K562 (cell line): ENCODE results near the gene RAB5B. TPM values are rescaled to one million over a fixed set of nuclear protein-coding genes. Genes with fewer than 3 reads are reported as not detected.

Experiments
- EP400 ChIP-seq: fragments of 450-650 bp; IDR thresholded peaks from 2 replicates; pipeline ENCODE4 v1.6.1; 2017; ENCODE audit warnings: antibody characterized with exemption, mild to moderate bottlenecking, moderate library complexity
- HDAC1 ChIP-seq, 2 experiments: fragments of 450-650 bp; IDR thresholded peaks; 2 replicates each; pipeline ENCODE4 v1.6.1; 2016 to 2017; ENCODE audit warnings: inconsistent platforms in 1 of 2, mild to moderate bottlenecking in 1 of 2, moderate library complexity in 1 of 2
- HDAC8 ChIP-seq: fragments of 450-650 bp; IDR thresholded peaks from 2 replicates; pipeline ENCODE4 v1.6.1; 2016; ENCODE audit warnings: mild to moderate bottlenecking, missing genetic modification characterization, moderate library complexity, missing compliant biosample characterization
- NEUROD1 ChIP-seq: fragments of 150-350 bp; IDR thresholded peaks from 2 replicates; pipeline ENCODE4 v1.6.1; 2014; ENCODE audit warnings: borderline replicate concordance, low read length, low read depth; ENCODE audit not compliant: partially characterized antibody
- POLR2AphosphoS5 ChIP-seq: IDR thresholded peaks from 2 replicates; pipeline ENCODE4 v1.6.1; 2011; ENCODE audit warnings: mild to moderate bottlenecking, low read depth, low read length, moderate library complexity; ENCODE audit not compliant: control insufficient read depth, insufficient read depth
- SREBF2 ChIP-seq: sonication (generic); formaldehyde crosslinking; IDR thresholded peaks from 2 replicates; pipeline ENCODE4 v1.4.0; 2020; ENCODE audit warnings: mild to moderate bottlenecking, missing genetic modification reagents
- TEAD1 ChIP-seq, 2 experiments: fragments of 450-650 bp in 1 of 2; sonication (generic) in 1 of 2; formaldehyde crosslinking; IDR thresholded peaks; 2 replicates each; pipeline versions ENCODE4 v1.4.0 to v1.8.0; 2020 to 2022; ENCODE audit warnings: mild to moderate bottlenecking in 2 of 2, missing genetic modification reagents in 1 of 2
- ZNF384 ChIP-seq: IDR thresholded peaks from 2 replicates; pipeline ENCODE4 v1.6.1; 2012; ENCODE audit warnings: low read depth, low read length, improper control_type of control experiment
- polyA plus RNA-seq, 8 experiments: library from polyadenylated mRNA; depleted of rRNA in 4 of 8; stranded (reverse) in 5 of 8; unstranded in 3 of 8; fragments of >200 nt; fragmentation: Nextera tagmentation in 2 of 8; fragmentation: Illumina TruSeq in 1 of 8; extraction: Ambion mirVana in 2 of 8; extraction: Trizol in 1 of 8; gene quantifications; 2 replicates each; pipeline versions ENCODE4 v1.2.1 to v1.2.3, GENCODE V29; 2011 to 2014; ENCODE audit warnings: inconsistent platforms in 1 of 8, missing spikeins in 1 of 8
- total RNA-seq, 7 experiments: library from RNA; depleted of rRNA in 6 of 7; stranded (reverse); fragments of >200 nt in 6 of 7; fragmentation: Illumina TruSeq in 2 of 7; extraction: Trizol in 2 of 7; gene quantifications; 2 replicates each; pipeline versions ENCODE4 v1.2.1 to v1.2.3, GENCODE V29; 2011 to 2021; ENCODE audit warnings: low replicate concordance in 1 of 7
- TF ChIP-seq, protein P1 (sequence below): fragments of 450-650 bp; IDR thresholded peaks from one replicate; pipeline ENCODE4 v1.6.1; 2018; ENCODE audit warnings: mild to moderate bottlenecking, moderate library complexity; ENCODE audit not compliant: partially characterized antibody
- TF ChIP-seq, protein P2 (sequence below), 2 experiments: fragments of 450-650 bp; formaldehyde crosslinking in 1 of 2; IDR thresholded peaks; 2 replicates each; pipeline versions ENCODE4 v1.4.0 to v1.6.1; 2014 to 2020; ENCODE audit warnings: mild to moderate bottlenecking in 2 of 2, borderline replicate concordance in 1 of 2, low read depth in 1 of 2
- TF ChIP-seq, protein P3 (sequence below): fragments of 250-450 bp; sonication (Bioruptor Pico); IDR thresholded peaks from 2 replicates; pipeline ENCODE4 v1.9.0; 2021; ENCODE audit warnings: mild to moderate bottlenecking, inconsistent platforms
- TF ChIP-seq, protein P4 (sequence below): fragments of 450-650 bp; formaldehyde crosslinking; IDR thresholded peaks from 2 replicates; pipeline ENCODE4 v1.4.0; 2020; ENCODE audit warnings: mild to moderate bottlenecking, moderate library complexity

RAB5B gene
- total and polyA plus RNA-seq, 9 of the 15 experiments (the other 6 are each of a cell fraction or from before 2014, with no cell fraction given): 6.8 to 73.8 (median 25.2) TPM

DNA sequence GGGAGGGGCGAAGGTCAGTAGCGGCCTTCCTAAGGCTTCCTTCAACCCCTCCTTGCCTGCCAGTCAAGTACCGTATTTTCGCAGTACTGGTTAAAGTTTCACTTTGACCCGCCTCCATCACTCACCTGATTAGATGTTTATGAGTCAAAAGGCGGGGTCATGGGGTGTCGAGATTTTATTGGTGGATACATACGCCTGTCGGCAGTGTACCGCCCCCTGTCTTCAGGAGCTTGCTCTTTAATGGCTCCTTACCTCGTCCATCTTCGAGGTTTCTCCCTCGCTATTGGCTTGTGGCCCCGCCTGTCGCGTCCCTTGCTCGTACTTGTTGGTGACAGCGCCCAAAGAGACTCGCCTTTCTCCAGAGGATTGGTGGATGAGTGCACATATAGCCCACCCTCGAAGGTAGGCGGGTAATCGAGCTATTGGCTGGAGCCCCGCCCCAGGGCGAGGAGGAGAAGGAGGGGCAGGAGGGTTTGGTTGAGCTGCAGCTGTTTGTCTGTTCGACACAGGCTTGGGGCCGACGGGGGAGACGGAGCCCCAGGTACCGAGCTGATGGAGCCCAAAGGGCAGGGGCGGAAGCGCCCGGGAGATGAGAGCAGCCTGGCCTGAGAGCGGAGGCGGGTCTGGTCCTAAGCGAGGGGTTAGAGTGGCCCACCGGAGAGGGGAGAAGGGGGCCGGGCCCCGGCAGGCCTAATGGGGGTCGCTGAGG lies at the start of gene RAB5B (continued):
- TF ChIP-seq NEUROD1: peak; percentile 100
- no peak for TF ChIP-seq SREBF2 (CRISPR knock-in tag)
- peak in 1 of 2 experiments; percentile 93; a peak in 2 of 4 replicates for TF ChIP-seq HDAC1 (IDR thresholded peaks at IDR 0.05)
- TF ChIP-seq EP400: peak; percentile 63
- TF ChIP-seq, protein P1, sequence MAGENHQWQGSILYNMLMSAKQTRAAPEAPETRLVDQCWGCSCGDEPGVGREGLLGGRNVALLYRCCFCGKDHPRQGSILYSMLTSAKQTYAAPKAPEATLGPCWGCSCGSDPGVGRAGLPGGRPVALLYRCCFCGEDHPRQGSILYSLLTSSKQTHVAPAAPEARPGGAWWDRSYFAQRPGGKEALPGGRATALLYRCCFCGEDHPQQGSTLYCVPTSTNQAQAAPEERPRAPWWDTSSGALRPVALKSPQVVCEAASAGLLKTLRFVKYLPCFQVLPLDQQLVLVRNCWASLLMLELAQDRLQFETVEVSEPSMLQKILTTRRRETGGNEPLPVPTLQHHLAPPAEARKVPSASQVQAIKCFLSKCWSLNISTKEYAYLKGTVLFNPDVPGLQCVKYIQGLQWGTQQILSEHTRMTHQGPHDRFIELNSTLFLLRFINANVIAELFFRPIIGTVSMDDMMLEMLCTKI: no peak
- 0 out of 2 replicates have a peak, but pooled peaks have one; percentile 15 for TF ChIP-seq ZNF384
- TF ChIP-seq HDAC8 (tag): peak; percentile 41; the same call in 1 of the 2 replicates
- TF ChIP-seq, protein P2, sequence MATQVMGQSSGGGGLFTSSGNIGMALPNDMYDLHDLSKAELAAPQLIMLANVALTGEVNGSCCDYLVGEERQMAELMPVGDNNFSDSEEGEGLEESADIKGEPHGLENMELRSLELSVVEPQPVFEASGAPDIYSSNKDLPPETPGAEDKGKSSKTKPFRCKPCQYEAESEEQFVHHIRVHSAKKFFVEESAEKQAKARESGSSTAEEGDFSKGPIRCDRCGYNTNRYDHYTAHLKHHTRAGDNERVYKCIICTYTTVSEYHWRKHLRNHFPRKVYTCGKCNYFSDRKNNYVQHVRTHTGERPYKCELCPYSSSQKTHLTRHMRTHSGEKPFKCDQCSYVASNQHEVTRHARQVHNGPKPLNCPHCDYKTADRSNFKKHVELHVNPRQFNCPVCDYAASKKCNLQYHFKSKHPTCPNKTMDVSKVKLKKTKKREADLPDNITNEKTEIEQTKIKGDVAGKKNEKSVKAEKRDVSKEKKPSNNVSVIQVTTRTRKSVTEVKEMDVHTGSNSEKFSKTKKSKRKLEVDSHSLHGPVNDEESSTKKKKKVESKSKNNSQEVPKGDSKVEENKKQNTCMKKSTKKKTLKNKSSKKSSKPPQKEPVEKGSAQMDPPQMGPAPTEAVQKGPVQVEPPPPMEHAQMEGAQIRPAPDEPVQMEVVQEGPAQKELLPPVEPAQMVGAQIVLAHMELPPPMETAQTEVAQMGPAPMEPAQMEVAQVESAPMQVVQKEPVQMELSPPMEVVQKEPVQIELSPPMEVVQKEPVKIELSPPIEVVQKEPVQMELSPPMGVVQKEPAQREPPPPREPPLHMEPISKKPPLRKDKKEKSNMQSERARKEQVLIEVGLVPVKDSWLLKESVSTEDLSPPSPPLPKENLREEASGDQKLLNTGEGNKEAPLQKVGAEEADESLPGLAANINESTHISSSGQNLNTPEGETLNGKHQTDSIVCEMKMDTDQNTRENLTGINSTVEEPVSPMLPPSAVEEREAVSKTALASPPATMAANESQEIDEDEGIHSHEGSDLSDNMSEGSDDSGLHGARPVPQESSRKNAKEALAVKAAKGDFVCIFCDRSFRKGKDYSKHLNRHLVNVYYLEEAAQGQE (IDR thresholded peaks at IDR 0.05; ENCODE audit: borderline replicate concordance): no peak
- TF ChIP-seq, protein P2 (CRISPR knock-in tag; IDR thresholded peaks at IDR 0.05; ENCODE audit: low read depth): 0 out of 2 replicates have a peak, but pooled peaks have one; percentile 16
- TF ChIP-seq, protein P3, sequence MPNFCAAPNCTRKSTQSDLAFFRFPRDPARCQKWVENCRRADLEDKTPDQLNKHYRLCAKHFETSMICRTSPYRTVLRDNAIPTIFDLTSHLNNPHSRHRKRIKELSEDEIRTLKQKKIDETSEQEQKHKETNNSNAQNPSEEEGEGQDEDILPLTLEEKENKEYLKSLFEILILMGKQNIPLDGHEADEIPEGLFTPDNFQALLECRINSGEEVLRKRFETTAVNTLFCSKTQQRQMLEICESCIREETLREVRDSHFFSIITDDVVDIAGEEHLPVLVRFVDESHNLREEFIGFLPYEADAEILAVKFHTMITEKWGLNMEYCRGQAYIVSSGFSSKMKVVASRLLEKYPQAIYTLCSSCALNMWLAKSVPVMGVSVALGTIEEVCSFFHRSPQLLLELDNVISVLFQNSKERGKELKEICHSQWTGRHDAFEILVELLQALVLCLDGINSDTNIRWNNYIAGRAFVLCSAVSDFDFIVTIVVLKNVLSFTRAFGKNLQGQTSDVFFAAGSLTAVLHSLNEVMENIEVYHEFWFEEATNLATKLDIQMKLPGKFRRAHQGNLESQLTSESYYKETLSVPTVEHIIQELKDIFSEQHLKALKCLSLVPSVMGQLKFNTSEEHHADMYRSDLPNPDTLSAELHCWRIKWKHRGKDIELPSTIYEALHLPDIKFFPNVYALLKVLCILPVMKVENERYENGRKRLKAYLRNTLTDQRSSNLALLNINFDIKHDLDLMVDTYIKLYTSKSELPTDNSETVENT: peak; percentile 73; the same call in 1 of the 2 replicates
- TF ChIP-seq, protein P4, sequence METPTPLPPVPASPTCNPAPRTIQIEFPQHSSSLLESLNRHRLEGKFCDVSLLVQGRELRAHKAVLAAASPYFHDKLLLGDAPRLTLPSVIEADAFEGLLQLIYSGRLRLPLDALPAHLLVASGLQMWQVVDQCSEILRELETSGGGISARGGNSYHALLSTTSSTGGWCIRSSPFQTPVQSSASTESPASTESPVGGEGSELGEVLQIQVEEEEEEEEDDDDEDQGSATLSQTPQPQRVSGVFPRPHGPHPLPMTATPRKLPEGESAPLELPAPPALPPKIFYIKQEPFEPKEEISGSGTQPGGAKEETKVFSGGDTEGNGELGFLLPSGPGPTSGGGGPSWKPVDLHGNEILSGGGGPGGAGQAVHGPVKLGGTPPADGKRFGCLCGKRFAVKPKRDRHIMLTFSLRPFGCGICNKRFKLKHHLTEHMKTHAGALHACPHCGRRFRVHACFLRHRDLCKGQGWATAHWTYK: peak; percentile 28; the same call in 1 of the 2 replicates
- TF ChIP-seq TEAD1 (CRISPR knock-in tag; IDR thresholded peaks at IDR 0.05): peak in 1 of 2 experiments; percentile 43; a peak in 1 of 4 replicates
- TF ChIP-seq POLR2AphosphoS5: peak; percentile 52; the same call in 1 of the 2 replicates
